MG63 (cell line): ENCODE data around the gene PTPRN2. TPM values are rescaled to one million over a fixed set of nuclear protein-coding genes. Genes with fewer than 3 reads are reported as not detected.
"Not testable (repeated sequence)": the region's sequence is repeated elsewhere in the genome, so short reads cannot be mapped to it uniquely, and the experiment has no call there.

Experiments used
- DNase-seq: peaks from one replicate; pipeline ENCODE4 v3.0.0-alpha.2; 2020
- H3K27me3 ChIP-seq: fragments of 250-450 bp; sonication (Bioruptor Pico); 2 replicates; pipeline ENCODE4 v1.5.1; 2020; ENCODE audit warnings: mild to moderate bottlenecking, moderate library complexity
- H3K36me3 ChIP-seq: fragments of 250-450 bp; sonication (Bioruptor Pico); 2 replicates; pipeline ENCODE4 v1.5.1; 2020; ENCODE audit warnings: mild to moderate bottlenecking, moderate library complexity
- H3K4me3 ChIP-seq: fragments of 250-450 bp; sonication (Bioruptor Pico); 2 replicates; pipeline ENCODE4 v1.5.1; 2020; ENCODE audit warnings: mild to moderate bottlenecking, moderate library complexity
- H3K9me3 ChIP-seq: fragments of 250-450 bp; sonication (Bioruptor Pico); 2 replicates; pipeline ENCODE4 v1.5.1; 2020; ENCODE audit warnings: mild to moderate bottlenecking, moderate library complexity
- total RNA-seq: library from RNA; depleted of rRNA; stranded (reverse); fragments of >200 nt; shearing (Covaris generic); gene quantifications from 2 replicates; pipeline ENCODE4 v1.2.3, GENCODE V29; 2014; ENCODE audit warnings: low replicate concordance

Gene PTPRN2
- total RNA-seq, 1 experiment from 2014 or later: 0.16 TPM

- Histone ChIP-seq H3K4me3 (no peak overlapping the region), H3K9me3 (no peaks in the 10 kb centered on the region), H3K36me3 (no peaks in the 10 kb centered on the region), H3K27me3 (no peaks in the 10 kb centered on the region)
- DNase-seq: no peak
Measured at GRCh38 chr7:158463317-158463716, 124.3 kb downstream of the PTPRN2 start.

GRCh38 chr7:158461824-158462223 lies 125.8 kb downstream of the PTPRN2 start:
- H3K27me3 ChIP-seq: no peaks in the 10 kb centered on the region
- H3K4me3 ChIP-seq: no peak overlapping the region
- no peaks in the 10 kb centered on the region for H3K9me3 ChIP-seq
- no peaks in the 10 kb centered on the region for H3K36me3 ChIP-seq
- DNase-seq: no peak

GRCh38 chr7:158460665-158461064 lies 127.0 kb downstream of the PTPRN2 start:
- Histone ChIP-seq H3K36me3 (no peaks in the 10 kb centered on the region), H3K4me3 (no peak overlapping the region), H3K27me3 (no peaks in the 10 kb centered on the region), H3K9me3 (no peaks in the 10 kb centered on the region)
- DNase-seq: no peak

GRCh38 chr7:158458716-158459282 lies 128.8 kb downstream of the PTPRN2 start:
- Histone ChIP-seq H3K4me3 (no peak overlapping the region), H3K27me3 (no peaks in the 10 kb centered on the region), H3K36me3 (no peaks in the 10 kb centered on the region), H3K9me3 (no peaks in the 10 kb centered on the region)
- no peak for DNase-seq

- no peak overlapping the region for H3K4me3 ChIP-seq
- no peaks in the 10 kb centered on the region for H3K9me3 ChIP-seq
- H3K27me3 ChIP-seq: no peaks in the 10 kb centered on the region
- H3K36me3 ChIP-seq: no peaks in the 10 kb centered on the region
- DNase-seq: no peak
Measured at GRCh38 chr7:158458096-158458495, 129.5 kb downstream of the PTPRN2 start.

DNA sequence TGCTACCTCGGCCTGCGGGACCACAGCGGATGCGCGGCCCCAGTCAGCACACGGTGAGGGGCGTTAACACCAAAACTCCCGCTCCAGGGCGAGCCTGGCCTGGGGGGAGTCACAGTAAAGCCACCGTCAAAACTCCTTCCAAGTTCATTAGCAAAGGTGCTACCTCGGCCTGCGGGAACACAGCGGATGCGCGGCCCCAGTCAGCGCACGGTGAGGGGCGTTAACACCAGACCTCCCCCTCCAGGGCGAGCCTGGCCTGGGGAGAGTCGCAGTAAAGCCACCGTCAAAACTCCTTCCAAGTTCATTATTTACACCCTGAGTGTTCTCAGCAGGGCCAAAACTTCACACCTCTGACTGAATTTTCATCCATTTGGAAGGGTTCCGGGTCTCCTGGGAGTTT lies 130.0 kb downstream of the PTPRN2 start:
- not testable (repeated sequence) for H3K4me3 ChIP-seq, DNase-seq, H3K9me3 ChIP-seq, H3K27me3 ChIP-seq, H3K36me3 ChIP-seq

DNA sequence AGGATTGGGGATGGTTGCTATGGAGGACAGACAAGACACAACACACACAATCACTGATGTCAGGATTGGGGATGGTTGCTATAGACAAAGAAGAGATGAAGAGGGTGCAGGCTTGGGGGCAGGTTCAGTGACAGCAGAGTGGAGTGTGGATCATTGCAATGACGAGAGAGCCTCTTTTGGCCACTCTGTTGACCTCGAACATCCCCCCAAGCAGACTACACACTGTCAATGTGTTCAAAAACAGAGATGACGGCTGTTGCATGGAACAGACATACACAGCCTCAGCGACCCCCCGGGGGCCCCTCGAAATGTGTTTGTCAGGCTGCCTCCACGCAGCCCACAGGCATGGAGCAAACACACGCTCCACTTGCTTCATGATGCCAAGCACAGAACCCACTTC lies 133.0 kb downstream of the PTPRN2 start:
- Histone ChIP-seq H3K9me3 (no peaks in the 10 kb centered on the region), H3K36me3 (no peaks in the 10 kb centered on the region), H3K4me3 (no peak overlapping the region), H3K27me3 (no peaks in the 10 kb centered on the region)
- no peak for DNase-seq

GRCh38 chr7:158453663-158454062 lies 134.0 kb downstream of the PTPRN2 start:
- Histone ChIP-seq H3K9me3 (no peaks in the 10 kb centered on the region), H3K4me3 (no peak overlapping the region), H3K36me3 (no peaks in the 10 kb centered on the region), H3K27me3 (no peaks in the 10 kb centered on the region)
- no peak for DNase-seq

- no peaks in the 10 kb centered on the region for H3K9me3 ChIP-seq
- no peaks in the 10 kb centered on the region for H3K36me3 ChIP-seq
- H3K4me3 ChIP-seq: no peak overlapping the region
- no peak for DNase-seq
- H3K27me3 ChIP-seq: no peaks in the 10 kb centered on the region
Measured at GRCh38 chr7:158452331-158452730, 135.3 kb downstream of the PTPRN2 start.

GRCh38 chr7:158450476-158451124 lies 137.0 kb downstream of the PTPRN2 start:
- no peaks in the 10 kb centered on the region for H3K36me3 ChIP-seq
- no peak for DNase-seq
- H3K27me3 ChIP-seq: no peaks in the 10 kb centered on the region
- H3K9me3 ChIP-seq: no peaks in the 10 kb centered on the region
- no peak overlapping the region for H3K4me3 ChIP-seq

GRCh38 chr7:158449942-158450341 lies 137.7 kb downstream of the PTPRN2 start:
- Histone ChIP-seq H3K4me3 (no peak overlapping the region), H3K36me3 (no peaks in the 10 kb centered on the region), H3K27me3 (no peaks in the 10 kb centered on the region), H3K9me3 (no peaks in the 10 kb centered on the region)
- no peak for DNase-seq

- DNase-seq: no peak
- Histone ChIP-seq H3K9me3 (no peaks in the 10 kb centered on the region), H3K27me3 (no peaks in the 10 kb centered on the region), H3K4me3 (no peak overlapping the region), H3K36me3 (no peaks in the 10 kb centered on the region)
Measured at GRCh38 chr7:158449266-158449665, 138.4 kb downstream of the PTPRN2 start.

DNA sequence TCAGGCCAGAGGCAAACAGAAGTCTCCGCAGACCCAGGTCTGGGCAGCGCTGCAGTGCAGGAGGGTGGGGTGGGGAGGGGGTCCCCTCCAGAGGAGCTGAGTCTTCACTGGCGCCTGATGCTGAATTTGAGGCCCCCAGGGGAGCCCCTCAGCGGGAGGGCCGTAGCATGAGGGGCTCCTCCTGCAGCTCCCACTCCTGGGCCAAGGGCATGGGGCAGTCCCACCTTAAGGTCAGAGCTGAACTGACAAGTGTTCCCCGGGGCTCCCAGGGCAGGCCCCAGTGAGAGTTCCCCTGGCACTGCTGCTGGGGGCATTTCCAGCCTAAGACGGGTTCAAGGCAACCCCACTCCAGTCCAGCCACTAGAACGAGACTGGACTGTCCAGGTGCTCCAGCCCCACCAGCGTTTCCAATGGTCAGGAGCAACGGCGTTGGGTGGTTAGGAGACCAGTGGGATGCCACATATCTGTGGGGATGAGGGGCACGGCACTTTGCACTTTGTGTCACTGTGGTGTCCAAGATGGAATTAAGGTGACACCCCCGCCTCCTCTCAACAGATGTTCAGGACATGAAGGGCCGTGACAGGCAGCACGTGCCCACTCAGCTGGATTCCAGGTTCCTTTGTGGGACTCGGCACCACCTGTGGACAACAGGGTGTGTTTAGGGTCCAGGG lies 139.1 kb downstream of the PTPRN2 start:
- H3K9me3 ChIP-seq: no peaks in the 10 kb centered on the region
- H3K27me3 ChIP-seq: no peaks in the 10 kb centered on the region
- H3K4me3 ChIP-seq: no peak overlapping the region
- H3K36me3 ChIP-seq: no peaks in the 10 kb centered on the region
- no peak for DNase-seq

- no peaks in the 10 kb centered on the region for H3K9me3 ChIP-seq
- DNase-seq: no peak
- no peaks in the 10 kb centered on the region for H3K36me3 ChIP-seq
- H3K27me3 ChIP-seq: no peaks in the 10 kb centered on the region
- no peak overlapping the region for H3K4me3 ChIP-seq
Measured at GRCh38 chr7:158447506-158448171, 140.0 kb downstream of the PTPRN2 start.

DNA sequence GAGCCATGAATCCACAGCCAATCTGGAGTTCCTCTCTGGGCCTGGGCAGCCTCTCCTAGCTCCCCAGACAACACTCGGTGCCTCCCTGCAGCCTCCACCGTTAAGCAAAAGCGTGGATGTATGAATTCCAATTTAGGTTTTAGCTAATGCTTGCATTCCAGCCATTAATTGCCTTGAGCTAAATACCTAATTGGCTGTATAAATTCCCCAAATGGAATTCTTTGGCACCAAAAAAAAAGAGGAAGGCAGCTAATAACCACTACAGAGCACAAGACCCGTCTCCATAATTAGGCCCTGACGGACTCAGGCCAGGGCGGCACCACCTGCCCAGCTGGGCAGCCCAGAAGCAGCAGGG lies 140.5 kb downstream of the PTPRN2 start:
- no peaks in the 10 kb centered on the region for H3K27me3 ChIP-seq
- H3K9me3 ChIP-seq: no peaks in the 10 kb centered on the region
- H3K4me3 ChIP-seq: no peak overlapping the region
- DNase-seq: no peak
- H3K36me3 ChIP-seq: no peaks in the 10 kb centered on the region

DNA sequence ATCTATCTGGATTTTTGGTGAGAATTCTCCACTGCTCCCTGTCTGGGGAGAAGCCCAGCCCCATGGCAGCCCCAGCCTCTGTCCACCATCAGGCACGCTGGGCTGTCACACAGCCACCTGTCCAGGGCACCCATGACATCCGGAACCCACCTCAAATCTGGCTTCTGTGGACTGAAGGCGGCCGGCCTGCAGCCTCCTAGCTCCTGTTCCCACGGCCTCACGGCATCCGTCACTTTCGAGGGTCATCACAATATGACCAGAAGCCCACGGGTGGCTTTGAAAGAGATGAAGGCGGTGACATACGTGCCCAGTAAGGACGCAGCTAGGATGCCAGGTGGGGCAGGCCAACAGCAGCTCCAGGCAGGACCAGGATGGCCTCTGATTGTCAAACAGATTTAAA lies 140.9 kb downstream of the PTPRN2 start:
- no peaks in the 10 kb centered on the region for H3K36me3 ChIP-seq
- H3K27me3 ChIP-seq: no peaks in the 10 kb centered on the region
- no peak overlapping the region for H3K4me3 ChIP-seq
- DNase-seq: no peak
- no peaks in the 10 kb centered on the region for H3K9me3 ChIP-seq

DNA sequence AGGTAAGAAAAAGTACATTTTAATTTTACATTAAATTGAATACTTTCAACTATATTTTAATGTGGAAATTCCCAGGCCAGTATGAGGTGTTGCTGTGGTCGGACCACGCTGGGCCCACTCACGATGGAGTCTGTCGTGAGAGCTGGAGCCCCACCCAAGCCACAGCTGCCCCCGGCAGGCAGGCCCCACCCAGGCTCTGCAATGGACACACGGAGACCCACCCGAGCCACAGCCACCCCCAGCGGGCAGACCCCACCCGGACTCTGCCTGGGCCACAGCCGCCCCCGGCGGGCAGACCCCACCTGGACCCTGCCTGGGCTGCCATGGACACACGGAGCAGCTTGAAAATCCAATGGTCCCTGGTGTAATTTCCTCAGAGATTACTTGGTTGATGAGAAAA lies 141.3 kb downstream of the PTPRN2 start:
- Histone ChIP-seq H3K9me3 (no peaks in the 10 kb centered on the region), H3K4me3 (no peak overlapping the region), H3K27me3 (no peaks in the 10 kb centered on the region), H3K36me3 (no peaks in the 10 kb centered on the region)
- DNase-seq: no peak
